ENCODE data around the gene MAMDC2. TPM values are rescaled to one million over a fixed set of nuclear protein-coding genes. Genes with fewer than 3 reads are reported as not detected.
A peak's percentile ranks its signal among the peaks of the same experiment; 100 is the strongest.
"Not testable (repeated sequence)": the region's sequence is repeated elsewhere in the genome, so short reads cannot be mapped to it uniquely, and the experiment has no call there.

Gene MAMDC2
- total RNA-seq, 4 donors from 2014 or later, result 96.5 to 192 (median 140) TPM

DNA sequence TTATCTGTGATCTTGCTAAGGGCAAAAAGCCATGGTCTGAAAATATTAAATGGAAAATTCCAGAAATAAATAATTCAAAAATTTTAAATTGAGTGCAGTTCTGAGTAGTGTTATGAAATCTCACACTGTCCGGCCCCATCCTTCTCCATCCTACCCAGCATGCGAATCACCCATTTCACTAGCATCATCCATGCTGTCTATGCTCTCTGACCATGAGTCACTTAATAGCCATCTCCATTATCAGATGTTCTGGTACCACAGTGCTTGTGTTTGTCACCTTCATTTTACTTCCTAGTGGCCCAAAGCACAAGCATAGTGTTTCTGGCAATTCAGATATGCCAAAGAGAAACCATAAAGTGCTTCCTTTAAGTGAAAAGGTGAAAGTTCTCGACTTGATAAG is 151.8 kb downstream of the MAMDC2 start:
- ATAC-seq, result no peak
- H3K9me3 ChIP-seq, result no peaks in the 10 kb centered on the region
- no peak overlapping the region for H3K27ac ChIP-seq
- H3K27me3 ChIP-seq, result no peaks in the 10 kb centered on the region
- peaks cover 0 to 17% (median 0%) of the 10 kb centered on the region in 3 donors for H3K4me1 ChIP-seq
- no peak for TF ChIP-seq EP300 (IDR thresholded peaks at IDR 0.05)
- TF ChIP-seq POLR2AphosphoS5 (IDR thresholded peaks at IDR 0.05), result no peak
- no peak for TF ChIP-seq CTCF (IDR thresholded peaks at IDR 0.05)
- TF ChIP-seq POLR2A (IDR thresholded peaks at IDR 0.05), result no peak
- 75 to 90% methylated on average over 2 to 3 of the region's 3 CpGs for WGBS, 2 donors (ENCODE audit: low coverage in 1 of 2)
- H3K4me3 ChIP-seq, result no peak overlapping the region
- peaks cover 10 to 46% of the 10 kb centered on the region in 2 donors for H3K36me3 ChIP-seq

GRCh38 chr9:70197216-70198044 is 153.8 kb downstream of the MAMDC2 start:
- no peaks in the 10 kb centered on the region for H3K9me3 ChIP-seq
- peaks cover 10 to 46% of the 10 kb centered on the region in 2 donors for H3K36me3 ChIP-seq
- no peak for TF ChIP-seq EP300 (IDR thresholded peaks at IDR 0.05)
- WGBS, 2 donors (ENCODE audit: low coverage in 1 of 2), result 58 to 70% methylated on average over 9 of the region's 9 CpGs
- ATAC-seq, result no peak
- no peak overlapping the region for H3K4me3 ChIP-seq
- H3K27ac ChIP-seq, result no peak overlapping the region
- no peaks in the 10 kb centered on the region for H3K4me1 ChIP-seq
- no peaks in the 10 kb centered on the region for H3K27me3 ChIP-seq

DNA sequence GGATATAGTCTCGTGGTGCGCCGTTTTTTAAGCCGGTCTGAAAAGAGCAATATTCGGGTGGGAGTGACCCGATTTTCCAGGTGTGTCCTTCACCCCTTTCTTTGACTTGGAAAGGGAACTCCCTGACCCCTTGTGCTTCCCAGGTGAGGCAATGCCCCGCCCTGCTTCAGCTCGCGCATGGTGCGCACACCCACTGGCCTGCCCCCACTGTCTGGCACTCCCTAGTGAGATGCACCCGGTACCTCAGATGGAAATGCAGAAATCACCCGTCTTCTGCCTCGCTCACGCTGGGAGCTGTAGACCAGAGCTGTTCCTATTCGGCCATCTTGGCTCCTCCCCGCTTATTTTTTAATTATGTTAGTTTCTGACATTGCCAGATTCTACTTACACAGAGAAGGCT is 161.1 kb downstream of the MAMDC2 start:
- not testable (repeated sequence) for H3K9me3 ChIP-seq, H3K27me3 ChIP-seq, H3K4me1 ChIP-seq, ATAC-seq, H3K4me3 ChIP-seq
- Histone ChIP-seq H3K36me3 (peaks cover 4 to 16% of the 10 kb centered on the region in 2 donors), H3K27ac (peak overlapping the region in 1 of 4 donors; percentile 12)
- 91 to 94% methylated on average over 3 to 5 of the region's 16 CpGs for WGBS, 2 donors (ENCODE audit: low coverage in 1 of 2)

GRCh38 chr9:70205366-70206020 is 161.8 kb downstream of the MAMDC2 start:
- Histone ChIP-seq H3K4me3 (no peak overlapping the region), H3K27ac (no peak overlapping the region), H3K36me3 (peaks cover 4 to 16% of the 10 kb centered on the region in 2 donors), H3K9me3 (no peaks in the 10 kb centered on the region), H3K27me3 (no peaks in the 10 kb centered on the region), H3K4me1 (no peaks in the 10 kb centered on the region)
- ATAC-seq, result no peak
- WGBS, 2 donors (ENCODE audit: low coverage in 1 of 2), result 57% methylated on average over 3 of the region's 3 CpGs
- TF ChIP-seq CTCF (IDR thresholded peaks at IDR 0.05) (no peak), POLR2AphosphoS5 (IDR thresholded peaks at IDR 0.05) (no peak), POLR2A (IDR thresholded peaks at IDR 0.05) (no peak), EP300 (IDR thresholded peaks at IDR 0.05) (no peak)

DNA sequence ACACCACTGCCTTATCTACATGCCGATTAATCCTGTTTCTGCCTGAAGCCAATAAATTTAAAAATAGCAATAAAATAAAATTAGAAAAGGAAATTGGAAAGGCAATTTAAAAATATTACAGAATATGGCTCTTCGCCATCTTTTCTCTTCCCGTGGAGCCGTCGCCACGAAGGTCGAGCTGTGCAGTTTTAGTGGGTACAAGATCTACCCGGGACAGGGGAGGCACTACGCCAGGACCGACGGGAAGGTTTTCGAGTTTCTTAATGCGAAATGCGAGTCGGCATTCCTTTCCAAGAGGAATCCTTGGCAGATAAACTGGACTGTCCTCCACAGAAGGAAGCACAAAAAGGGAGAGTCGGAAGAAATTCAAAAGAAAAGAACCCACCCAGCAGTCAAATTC is 173.4 kb downstream of the MAMDC2 start:
- Histone ChIP-seq H3K36me3 (peaks cover 0 to 81% of the 10 kb centered on the region in 2 donors), H3K4me1 (no peaks in the 10 kb centered on the region)
- WGBS, 2 donors (ENCODE audit: low coverage in 1 of 2), result 44 to 80% methylated on average over 1 to 16 of the region's 16 CpGs

More for the DNA sequence above, 173.4 kb downstream of the MAMDC2 start:
- H3K27ac ChIP-seq, result no peak overlapping the region
- no peak for ATAC-seq
- no peak overlapping the region for H3K4me3 ChIP-seq
- H3K9me3 ChIP-seq, result peaks cover 0 to 7% (median 0%) of the 10 kb centered on the region in 3 donors
- no peaks in the 10 kb centered on the region for H3K27me3 ChIP-seq
- TF ChIP-seq POLR2AphosphoS5 (IDR thresholded peaks at IDR 0.05), result no peak
- TF ChIP-seq POLR2A (IDR thresholded peaks at IDR 0.05), result no peak
- no peak for TF ChIP-seq EP300 (IDR thresholded peaks at IDR 0.05)
- no peak for TF ChIP-seq CTCF (IDR thresholded peaks at IDR 0.05)

All from gastroesophageal sphincter (tissue), 4 donors.